Caco-2 (cell line): ENCODE data around the gene PLEKHA4. TPM values are rescaled to one million over a fixed set of nuclear protein-coding genes. Genes with fewer than 3 reads are reported as not detected.

ENCODE experiments used
- BruUV-seq: library from RNA; stranded (reverse); fragments of 400-500 nt; replicated peaks from 2 replicates; lab custom pipeline; 2021; lab: Mats Ljungman, UMichigan
- CTCF ChIA-PET: fragments of 300-600 bp; sonication (Branson Sonifier 250); formaldehyde crosslinking; loops from one replicate; lab custom pipeline; 2022; ENCODE audit warnings: antibody characterized with exemption; lab: Charles Lee
- POLR2A ChIA-PET: fragments of 300-600 bp; sonication (Branson Sonifier 250); formaldehyde crosslinking; loops from one replicate; lab custom pipeline; 2022; ENCODE audit warnings: antibody characterized with exemption; lab: Charles Lee
- DNase-seq, 2 experiments: peaks; one replicate each; pipeline versions ENCODE4 v3.0.0 to v3.0.0-alpha.2; 2020 to 2022
- H3K27me3 ChIP-seq: replicated peaks from 2 replicates; pipeline ENCODE4 v1.6.0; 2011; ENCODE audit warnings: low read length; ENCODE audit not compliant: control insufficient read depth, insufficient read depth
- H3K36me3 ChIP-seq: 2 replicates; pipeline ENCODE4 v1.5.1; 2011; ENCODE audit warnings: low read length; ENCODE audit not compliant: control insufficient read depth, insufficient read depth
- H3K4me1 ChIP-seq: fragments of 250-450 bp; sonication (Bioruptor Pico); 2 replicates; pipeline ENCODE4 v1.5.1; 2020; ENCODE audit warnings: mild to moderate bottlenecking
- H3K4me3 ChIP-seq: 2 replicates; pipeline ENCODE4 v1.5.1; 2011; ENCODE audit warnings: low read depth, mild to moderate bottlenecking, control low read depth, low read length
- H3K9me3 ChIP-seq: fragments of 250-450 bp; sonication (Bioruptor Pico); 2 replicates; pipeline ENCODE4 v1.5.1; 2020; ENCODE audit warnings: mild to moderate bottlenecking, moderate library complexity
- H3K27ac Mint-ChIP-seq: one replicate; pipeline ENCODE4 v1.8.0; 2022; ENCODE audit warnings: mixed read lengths; ENCODE audit not compliant: unreplicated experiment
- H3K27me3 Mint-ChIP-seq: one replicate; pipeline ENCODE4 v1.8.0; 2022; ENCODE audit warnings: mixed read lengths; ENCODE audit not compliant: insufficient read depth, unreplicated experiment
- H3K36me3 Mint-ChIP-seq: one replicate; pipeline ENCODE4 v1.8.0; 2022; ENCODE audit warnings: mild to moderate bottlenecking, mixed read lengths; ENCODE audit not compliant: insufficient read depth, unreplicated experiment
- H3K4me1 Mint-ChIP-seq: one replicate; pipeline ENCODE4 v1.8.0; 2022; ENCODE audit warnings: low read depth, mixed read lengths; ENCODE audit not compliant: unreplicated experiment
- H3K4me3 Mint-ChIP-seq: one replicate; pipeline ENCODE4 v1.8.0; 2022; ENCODE audit warnings: mild to moderate bottlenecking, moderate library complexity, mixed read lengths; ENCODE audit not compliant: unreplicated experiment
- H3K9me3 Mint-ChIP-seq: one replicate; pipeline ENCODE4 v1.8.0; 2022; ENCODE audit warnings: mixed read lengths; ENCODE audit not compliant: unreplicated experiment
- intact Hi-C: fragments of 100-400 bp; cut with micrococcal nuclease; formaldehyde crosslinking; loops from one replicate; pipeline ENCODE4 v1.10.0; 2022; ENCODE audit not compliant: unreplicated experiment
- total RNA-seq: library from RNA; stranded (reverse); gene quantifications from 2 replicates; pipeline ENCODE4 v1.2.3, GENCODE V29; 2022
- TF ChIP-seq, protein P1 (sequence below), 2 experiments: fragments of 200-600 bp in 1 of 2; IDR thresholded peaks; 1 replicate in 1 of 2; 2 replicates in 1 of 2; pipeline versions ENCODE4 v1.5.1 to v1.8.0; 2011 to 2022; ENCODE audit warnings: antibody characterized with exemption in 1 of 2, control low read depth in 1 of 2, inconsistent platforms in 1 of 2, low read depth in 1 of 2, low read length in 1 of 2, mild to moderate bottlenecking in 1 of 2, moderate library complexity in 1 of 2; ENCODE audit not compliant: insufficient read depth in 1 of 2, severe bottlenecking in 1 of 2, unreplicated experiment in 1 of 2

PLEKHA4 gene
- total RNA-seq, 1 experiment from 2014 or later, result 3.9 TPM

- peaks cover 19% of the 10 kb centered on the region for H3K36me3 Mint-ChIP-seq
These were observed 52.4 kb downstream of the PLEKHA4 start for GRCh38 chr19:48815870-48816501.

GRCh38 chr19:48814895-48815294 lies 53.5 kb downstream of the PLEKHA4 start:
- H3K4me3 Mint-ChIP-seq, result no peak overlapping the region
- TF ChIP-seq, protein P1, sequence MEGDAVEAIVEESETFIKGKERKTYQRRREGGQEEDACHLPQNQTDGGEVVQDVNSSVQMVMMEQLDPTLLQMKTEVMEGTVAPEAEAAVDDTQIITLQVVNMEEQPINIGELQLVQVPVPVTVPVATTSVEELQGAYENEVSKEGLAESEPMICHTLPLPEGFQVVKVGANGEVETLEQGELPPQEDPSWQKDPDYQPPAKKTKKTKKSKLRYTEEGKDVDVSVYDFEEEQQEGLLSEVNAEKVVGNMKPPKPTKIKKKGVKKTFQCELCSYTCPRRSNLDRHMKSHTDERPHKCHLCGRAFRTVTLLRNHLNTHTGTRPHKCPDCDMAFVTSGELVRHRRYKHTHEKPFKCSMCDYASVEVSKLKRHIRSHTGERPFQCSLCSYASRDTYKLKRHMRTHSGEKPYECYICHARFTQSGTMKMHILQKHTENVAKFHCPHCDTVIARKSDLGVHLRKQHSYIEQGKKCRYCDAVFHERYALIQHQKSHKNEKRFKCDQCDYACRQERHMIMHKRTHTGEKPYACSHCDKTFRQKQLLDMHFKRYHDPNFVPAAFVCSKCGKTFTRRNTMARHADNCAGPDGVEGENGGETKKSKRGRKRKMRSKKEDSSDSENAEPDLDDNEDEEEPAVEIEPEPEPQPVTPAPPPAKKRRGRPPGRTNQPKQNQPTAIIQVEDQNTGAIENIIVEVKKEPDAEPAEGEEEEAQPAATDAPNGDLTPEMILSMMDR (IDR thresholded peaks at IDR 0.05; ENCODE audit: insufficient read depth in 1 of 2, low read depth in 1 of 2, low read length in 1 of 2, severe bottlenecking in 1 of 2, unreplicated experiment in 1 of 2), result no peak
- CTCF ChIA-PET, result interaction anchor here (0.7 kb wide), 1 partner anchor 173 kb away, joined by 3 read pairs; no protein-coding TSS in a partner anchor
- POLR2A ChIA-PET, result no interaction called here
- no peaks in the 10 kb centered on the region for H3K27me3 Mint-ChIP-seq
- peaks cover 15% of the 10 kb centered on the region for H3K4me1 ChIP-seq
- H3K36me3 ChIP-seq, result peaks cover 1% of the 10 kb centered on the region
- DNase-seq, result no peak
- no TSS peak for BruUV-seq
- no peak overlapping the region for H3K27ac Mint-ChIP-seq
- H3K9me3 ChIP-seq, result no peaks in the 10 kb centered on the region
- peaks cover 24% of the 10 kb centered on the region for H3K4me1 Mint-ChIP-seq
- H3K36me3 Mint-ChIP-seq, result peaks cover 30% of the 10 kb centered on the region
- H3K9me3 Mint-ChIP-seq, result no peaks in the 10 kb centered on the region
- intact Hi-C loops, result no loop called here
- H3K27me3 ChIP-seq, result no peaks in the 10 kb centered on the region
- H3K4me3 ChIP-seq, result no peak overlapping the region

More at GRCh38 chr19:48815870-48816501, 52.4 kb downstream of the PLEKHA4 start:
- intact Hi-C loops, result no loop called here
- ChIA-PET CTCF (interaction anchor here (0.7 to 1.0 kb wide), 2 partner anchors 21 to 56 kb away, joined by 3 to 4 read pairs; partner anchors contain the start of gene PPP1R15A), POLR2A (interaction anchor here (0.7 to 0.9 kb wide), 2 partner anchors 9 to 95 kb away, joined by 3 to 5 read pairs; no protein-coding TSS in a partner anchor)
- TF ChIP-seq, protein P1 (IDR thresholded peaks at IDR 0.05; ENCODE audit: insufficient read depth in 1 of 2, low read depth in 1 of 2, low read length in 1 of 2, severe bottlenecking in 1 of 2, unreplicated experiment in 1 of 2), result no peak
- H3K27ac Mint-ChIP-seq, result peak overlapping the region; percentile 22
- H3K4me3 ChIP-seq, result no peak overlapping the region
- no peak overlapping the region for H3K4me3 Mint-ChIP-seq
- H3K9me3 Mint-ChIP-seq, result no peaks in the 10 kb centered on the region
- no peaks in the 10 kb centered on the region for H3K27me3 Mint-ChIP-seq
- H3K9me3 ChIP-seq, result no peaks in the 10 kb centered on the region
- H3K36me3 ChIP-seq, result peaks cover 1% of the 10 kb centered on the region
- H3K4me1 ChIP-seq, result peaks cover 11% of the 10 kb centered on the region
- DNase-seq, result peak in 1 of 2 experiments; percentile 54
- H3K27me3 ChIP-seq, result no peaks in the 10 kb centered on the region
- no TSS peak for BruUV-seq
- H3K4me1 Mint-ChIP-seq, result peaks cover 20% of the 10 kb centered on the region

DNA sequence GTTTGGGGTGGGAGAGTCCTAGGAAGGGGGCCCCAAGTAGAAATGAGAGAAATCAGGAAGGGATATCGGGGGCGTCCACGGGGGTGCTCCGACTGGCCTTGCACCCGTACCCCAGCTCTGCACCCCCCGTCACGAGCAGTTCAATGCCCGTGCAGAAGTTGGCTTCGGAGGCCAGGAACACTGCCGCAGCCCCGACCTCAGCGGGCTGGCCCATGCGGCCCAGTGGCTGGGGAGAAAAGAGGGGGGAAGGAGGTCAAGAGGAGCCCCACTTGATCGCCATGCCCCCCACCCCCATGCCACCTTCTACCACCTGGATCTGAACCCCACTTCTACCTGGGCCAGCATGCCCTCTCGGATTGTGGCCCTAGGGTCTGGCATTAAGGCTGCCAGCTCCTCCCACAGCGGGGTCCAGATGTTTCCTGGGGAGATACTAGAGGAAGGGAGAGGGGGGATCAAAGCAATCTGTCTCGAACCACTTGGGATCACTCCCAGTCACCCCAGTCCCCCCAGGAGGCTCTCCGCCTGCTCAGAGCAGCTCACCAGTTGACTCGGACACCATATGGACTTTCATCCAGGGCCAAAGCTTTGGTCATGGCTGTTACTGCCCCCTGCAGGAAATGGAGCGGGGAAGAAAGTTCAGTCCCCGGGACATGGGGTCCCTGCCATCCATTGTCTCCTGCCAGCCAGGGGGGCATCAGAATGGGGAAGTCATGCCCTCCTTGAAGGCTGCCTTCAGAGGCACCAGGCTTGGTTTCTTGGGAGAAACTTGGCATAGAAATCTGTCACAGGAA lies 55.1 kb downstream of the PLEKHA4 start:
- H3K4me1 Mint-ChIP-seq, result peaks cover 25% of the 10 kb centered on the region
- Histone ChIP-seq H3K4me1 (peaks cover 17% of the 10 kb centered on the region), H3K4me3 (no peak overlapping the region), H3K36me3 (peaks cover 1% of the 10 kb centered on the region), H3K27me3 (no peaks in the 10 kb centered on the region), H3K9me3 (no peaks in the 10 kb centered on the region)
- no peak for DNase-seq
- intact Hi-C loops, result no loop called here
- TF ChIP-seq, protein P1 (IDR thresholded peaks at IDR 0.05; ENCODE audit: insufficient read depth in 1 of 2, low read depth in 1 of 2, low read length in 1 of 2, severe bottlenecking in 1 of 2, unreplicated experiment in 1 of 2), result peak in 1 of 2 experiments; percentile 21
- BruUV-seq, result no TSS peak
- no peak overlapping the region for H3K4me3 Mint-ChIP-seq
- H3K27me3 Mint-ChIP-seq, result no peaks in the 10 kb centered on the region
- ChIA-PET POLR2A (interaction anchor here (0.6 kb wide), 1 partner anchor 180 kb away, joined by 5 read pairs; the partner anchor contains the start of gene RUVBL2), CTCF (interaction anchor here (1.9 kb wide), 1 partner anchor 18 kb away, joined by 10 read pairs; no protein-coding TSS in a partner anchor)
- no peaks in the 10 kb centered on the region for H3K9me3 Mint-ChIP-seq
- H3K27ac Mint-ChIP-seq, result no peak overlapping the region
- peaks cover 35% of the 10 kb centered on the region for H3K36me3 Mint-ChIP-seq
